COLO668 (cell line): ENCODE measurements around the gene INTU.
"Not testable (repeated sequence)": the region's sequence is repeated elsewhere in the genome, so short reads cannot be mapped to it uniquely, and the experiment has no call there.

Experiments
- DNase-seq: peaks from one replicate; lab custom pipeline; 2025; ENCODE audit not compliant: unreplicated experiment; lab: John Stamatoyannopoulos, UW

INTU gene

GRCh38 chr4:127632420-127633403 lies at the start of gene INTU:
Gene INTU (plus strand): TSS chr4:127632957. CDS start chr4:127633035, 78 bp downstream.
- DNase-seq, result peak; percentile 88

GRCh38 chr4:127586496-127586895 lies 46.3 kb upstream of the INTU start:
- not testable (repeated sequence) for DNase-seq

- peak; percentile 16 for DNase-seq
These were observed 45.7 kb upstream of the INTU start for GRCh38 chr4:127586922-127587571.

DNA sequence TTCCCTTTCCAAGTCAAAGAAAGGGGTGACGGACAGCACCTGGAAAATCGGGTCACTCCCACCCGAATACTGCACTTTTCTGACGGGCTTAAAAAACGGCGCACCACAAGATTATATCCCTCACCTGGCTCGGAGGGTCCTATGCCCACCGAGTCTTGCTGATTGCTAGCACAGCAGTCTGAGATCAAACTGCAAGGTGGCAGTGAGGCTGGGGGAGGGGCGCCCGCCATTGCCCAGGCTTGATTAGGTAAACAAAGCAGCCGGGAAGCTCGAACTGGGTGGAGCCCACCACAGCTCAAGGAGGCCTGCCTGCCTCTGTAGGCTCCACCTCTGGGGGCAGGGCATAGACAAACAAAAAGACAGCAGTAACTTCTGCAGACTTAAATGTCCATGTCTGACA lies 43.6 kb upstream of the INTU start:
- not testable (repeated sequence) for DNase-seq

DNA sequence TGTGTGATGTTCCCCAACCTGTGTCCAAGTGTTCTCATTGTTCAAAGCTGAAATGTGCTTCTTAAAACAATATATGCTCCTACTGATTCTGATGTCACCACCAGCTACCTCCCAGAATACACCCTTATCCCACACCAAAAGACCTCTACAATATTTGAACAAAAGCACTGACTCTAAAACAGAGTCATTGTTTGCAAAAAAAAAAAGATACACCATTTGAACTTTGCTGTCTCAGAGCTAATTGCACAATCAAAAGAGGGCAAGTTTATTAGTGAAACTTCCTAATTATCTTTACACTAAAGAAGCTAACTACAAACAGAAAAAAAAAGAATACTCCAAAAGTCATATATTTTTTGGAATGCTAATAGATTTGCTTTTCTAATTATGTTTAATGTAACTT lies 34.1 kb upstream of the INTU start:
- DNase-seq, result no peak

DNA sequence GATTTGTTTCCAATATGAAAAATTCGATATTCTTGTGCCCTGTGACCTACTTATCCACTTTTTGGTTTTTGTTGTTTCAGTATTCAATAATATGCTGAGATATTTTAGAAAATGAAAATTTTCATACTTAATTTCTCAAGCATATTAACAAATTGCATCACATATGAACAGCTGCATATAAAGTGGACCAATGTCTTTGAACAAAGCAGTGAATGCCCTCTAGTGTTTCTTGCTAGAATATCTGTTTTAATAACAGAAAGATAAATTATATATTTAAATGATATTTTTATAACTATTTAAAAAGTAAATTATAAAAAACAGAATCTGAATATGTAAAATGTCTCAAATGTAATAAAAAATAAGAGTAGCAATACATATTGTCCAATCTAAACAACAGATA lies 31.7 kb upstream of the INTU start:
- no peak for DNase-seq

GRCh38 chr4:127604949-127605709 lies 27.6 kb upstream of the INTU start:
- peak; percentile 42 for DNase-seq

- no peak for DNase-seq
These were observed 25.9 kb upstream of the INTU start for GRCh38 chr4:127606823-127607222.

GRCh38 chr4:127609484-127609883 lies 23.3 kb upstream of the INTU start:
- DNase-seq, result no peak

GRCh38 chr4:127610488-127610887 lies 22.3 kb upstream of the INTU start:
- no peak for DNase-seq

GRCh38 chr4:127616898-127617297 lies 15.9 kb upstream of the INTU start:
- DNase-seq, result no peak

- no peak for DNase-seq
These were observed 14.3 kb upstream of the INTU start for GRCh38 chr4:127618427-127618826.

DNA sequence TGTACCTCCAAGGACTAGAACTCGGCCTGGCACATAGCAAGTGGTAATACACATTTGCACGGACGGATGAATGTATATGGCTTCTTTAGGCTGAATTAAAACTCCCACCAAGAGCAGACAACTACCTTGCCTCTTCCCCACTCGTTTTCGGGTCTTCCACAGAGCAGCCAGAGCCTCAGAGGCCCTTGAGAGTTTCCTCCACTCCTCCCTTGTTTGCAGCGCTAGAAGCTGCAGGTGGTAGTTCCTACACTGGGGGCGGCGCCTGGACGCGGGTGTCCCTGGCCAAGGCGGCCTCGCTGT lies 10.2 kb upstream of the INTU start:
- DNase-seq, result no peak

DNA sequence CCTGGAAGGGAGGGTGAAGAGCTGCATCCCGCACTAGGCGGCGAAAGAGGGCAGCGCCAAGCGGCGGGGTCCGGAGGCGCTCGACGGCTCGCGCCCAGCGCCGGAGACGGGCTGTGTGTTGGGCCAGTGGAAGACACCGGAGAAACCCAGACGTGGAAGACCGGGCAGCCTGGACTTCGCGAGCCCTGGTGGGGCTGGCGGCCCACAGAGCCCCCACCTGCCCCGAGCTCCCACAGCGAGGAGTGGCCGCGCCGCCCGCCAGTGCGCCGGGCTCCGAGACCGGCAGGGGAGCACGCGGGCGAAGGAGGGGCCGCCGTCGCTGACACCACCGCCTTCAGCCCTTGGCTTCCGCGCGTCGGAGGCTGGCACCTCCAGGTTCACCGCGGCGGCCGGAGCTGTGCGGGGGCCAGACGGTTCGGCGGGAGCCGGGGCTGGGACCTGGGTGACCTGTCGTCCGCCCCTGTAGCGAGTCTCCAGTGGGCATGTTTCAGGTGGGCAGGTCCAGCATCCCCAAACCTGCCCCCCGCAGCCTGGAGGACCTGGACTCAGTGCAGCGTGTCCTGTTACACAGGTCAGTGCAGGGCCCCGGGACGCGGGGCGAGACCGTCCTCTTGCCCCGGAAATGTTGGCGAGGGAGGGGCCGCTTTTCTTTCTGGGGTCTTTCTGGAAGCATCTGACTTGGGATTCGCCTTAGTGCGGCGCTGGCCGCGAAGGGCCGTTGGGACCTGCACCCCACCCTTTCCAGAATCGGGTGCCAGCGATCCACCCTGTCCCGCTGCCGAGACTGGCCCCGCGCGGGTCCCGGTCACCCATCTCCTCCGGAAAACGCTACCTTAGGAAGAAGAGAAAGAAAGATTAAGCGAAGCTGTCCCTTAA lies 9.6 kb upstream of the INTU start:
- DNase-seq, result peak; percentile 69

DNA sequence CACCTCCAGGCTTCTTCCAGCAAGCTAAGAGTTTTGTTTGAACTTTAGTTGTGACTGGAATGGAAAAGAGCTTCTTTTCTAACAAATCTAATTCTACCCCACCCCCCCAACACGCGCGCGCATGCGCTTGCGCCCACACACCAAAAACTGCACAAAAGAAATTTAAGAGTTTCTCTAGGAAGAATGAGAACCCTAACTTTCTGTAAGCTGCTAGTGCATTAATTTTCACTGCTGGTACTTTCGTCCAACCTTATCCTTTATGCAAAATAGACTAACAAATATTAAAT lies 9.0 kb upstream of the INTU start:
- no peak for DNase-seq

DNA sequence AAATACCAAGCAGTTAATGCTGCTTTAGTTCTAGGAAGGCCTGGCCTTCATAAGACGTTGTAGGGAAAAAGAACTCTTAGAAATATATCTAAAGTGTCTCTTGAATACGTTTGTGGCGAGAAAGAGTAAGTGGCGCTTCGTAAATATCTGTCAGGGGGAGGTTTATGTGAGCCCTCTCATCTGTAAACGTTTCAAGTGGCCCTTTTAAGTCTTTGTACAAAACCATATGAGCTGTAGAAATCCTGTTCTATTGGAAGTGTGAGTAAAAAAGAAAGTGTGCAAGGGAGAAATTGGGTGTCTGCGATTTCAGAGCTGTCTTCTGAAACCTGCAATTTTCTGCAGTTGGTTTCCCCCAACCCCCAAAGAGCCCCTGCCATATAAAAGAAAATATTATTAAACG lies 8.6 kb upstream of the INTU start:
- DNase-seq, result no peak

DNA sequence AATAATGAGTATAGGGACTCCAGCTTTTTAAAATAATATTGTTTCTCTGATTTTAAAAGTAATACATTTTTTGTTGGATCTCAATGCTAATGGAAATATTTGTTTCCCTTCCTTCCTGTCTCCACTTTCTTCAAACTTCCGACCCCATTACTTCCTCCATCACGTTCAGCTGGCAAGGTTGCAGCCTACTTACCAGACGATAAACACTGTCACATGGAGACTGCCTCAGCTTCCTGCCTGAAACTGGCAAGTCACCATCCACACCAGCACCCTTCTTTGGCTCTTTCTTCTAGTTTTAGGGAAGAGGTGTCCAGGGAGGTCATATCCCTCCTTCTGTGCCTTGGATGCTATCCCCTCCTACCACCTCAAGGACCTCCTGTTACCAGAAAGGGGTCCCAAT lies 3.4 kb upstream of the INTU start:
- DNase-seq, result no peak

- DNase-seq, result no peak
These were observed 2.6 kb upstream of the INTU start for GRCh38 chr4:127630152-127630551.

DNA sequence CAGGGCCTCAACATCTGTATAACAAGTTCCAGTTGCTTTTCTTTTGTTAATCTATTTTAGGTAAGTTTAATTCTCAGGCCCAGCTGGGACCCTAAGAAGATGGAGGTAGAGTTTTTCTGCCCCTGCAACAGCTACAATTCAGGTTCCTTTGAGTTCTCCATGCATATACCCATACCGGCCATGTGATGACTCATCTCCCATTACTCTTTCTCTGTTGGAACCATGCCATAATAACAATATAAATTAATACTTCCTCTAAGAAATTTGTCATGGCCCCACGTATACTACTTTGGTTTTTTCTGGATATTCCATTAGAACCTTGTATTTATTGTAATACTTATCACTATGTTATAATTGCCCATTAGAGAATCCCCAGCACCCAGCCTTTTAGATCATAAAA lies 1.3 kb upstream of the INTU start:
- no peak for DNase-seq

GRCh38 chr4:127634181-127634580 lies 1.4 kb downstream of the INTU start:
- no peak for DNase-seq

GRCh38 chr4:127641524-127641923 lies 8.8 kb downstream of the INTU start:
- no peak for DNase-seq
